SW 1271 (cell line): ENCODE results near the gene CALML3.

Source experiments
- DNase-seq, 2 experiments: peaks; one replicate each; lab custom pipeline; 2025; lab: John Stamatoyannopoulos, UW

CALML3 gene

DNA sequence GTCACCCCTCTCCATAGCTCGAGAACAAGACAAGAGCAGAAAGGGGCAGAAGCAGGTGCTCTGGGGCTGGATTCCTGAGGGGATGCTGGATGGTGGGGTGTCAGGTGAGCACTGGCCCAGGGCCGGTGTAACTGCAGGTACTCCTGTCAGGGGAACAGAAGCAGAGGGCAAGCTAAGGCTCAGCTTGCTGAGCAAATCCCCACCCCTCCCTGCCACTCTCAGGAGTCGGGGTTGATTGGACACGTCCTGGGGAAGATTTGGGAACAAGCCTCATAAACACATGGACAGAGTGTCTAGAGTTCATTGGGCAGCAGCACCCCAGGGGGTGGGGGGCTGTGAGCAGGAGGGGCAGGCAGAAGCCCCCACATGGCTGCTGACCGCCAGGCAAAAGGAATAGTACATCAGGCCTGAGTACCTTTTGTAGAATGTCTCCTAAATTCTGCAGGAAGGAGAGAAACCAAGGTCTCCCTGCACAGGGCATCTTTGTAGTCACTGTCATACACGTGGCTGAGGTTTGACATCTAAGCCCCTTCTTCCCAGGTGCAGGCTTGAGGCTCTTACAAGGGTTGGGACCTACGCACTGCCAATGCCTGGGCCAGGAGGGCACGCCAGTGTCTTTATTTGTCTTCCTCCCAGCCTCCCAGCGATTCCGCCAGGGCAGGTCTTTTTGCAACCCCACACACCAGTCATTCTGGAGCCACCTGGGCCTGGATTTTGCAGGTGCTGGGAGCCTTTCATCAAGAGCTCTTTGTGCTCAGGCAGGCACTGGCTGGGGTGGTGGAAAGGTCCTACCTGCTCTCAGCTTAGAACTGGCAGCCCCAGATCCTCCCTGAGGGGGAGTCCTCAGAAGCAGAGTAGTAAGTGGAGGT is 2.8 kb downstream of the CALML3 start:
- DNase-seq, result no peak

DNA sequence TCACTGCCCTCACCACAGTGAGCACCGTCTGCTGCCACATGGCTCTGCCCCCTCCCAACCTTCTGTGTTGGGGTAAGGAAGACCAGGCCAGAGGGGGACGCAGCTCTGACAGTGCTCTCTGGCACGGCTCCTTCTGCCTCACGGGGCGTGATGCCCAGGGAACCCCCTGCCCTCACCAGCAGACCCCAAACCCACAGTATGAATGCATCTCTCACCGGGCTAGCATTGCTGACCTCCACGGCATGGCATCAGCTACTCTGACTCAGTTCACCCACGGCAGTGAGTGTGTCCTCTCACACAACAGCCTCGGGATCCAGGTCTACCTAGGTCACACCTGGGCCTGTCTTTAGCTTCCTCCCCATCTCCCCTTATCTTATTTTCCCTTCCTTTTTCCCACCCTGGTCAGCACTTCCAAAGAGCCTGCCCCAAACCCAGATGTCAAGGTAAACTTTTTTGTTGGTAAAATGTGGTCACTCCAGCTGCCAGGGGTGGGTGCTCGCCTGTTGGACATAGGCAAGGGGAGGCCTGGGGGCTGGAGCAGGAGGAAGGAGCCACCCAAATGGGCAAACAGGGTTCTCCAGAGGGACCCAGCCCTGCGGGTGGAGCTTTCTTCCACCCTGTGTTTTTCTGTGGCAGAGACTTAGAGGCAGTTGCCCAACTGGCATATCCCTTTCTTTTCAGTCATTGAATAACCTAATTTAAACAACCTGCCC is 4.4 kb downstream of the CALML3 start:
- DNase-seq, result no peak

DNA sequence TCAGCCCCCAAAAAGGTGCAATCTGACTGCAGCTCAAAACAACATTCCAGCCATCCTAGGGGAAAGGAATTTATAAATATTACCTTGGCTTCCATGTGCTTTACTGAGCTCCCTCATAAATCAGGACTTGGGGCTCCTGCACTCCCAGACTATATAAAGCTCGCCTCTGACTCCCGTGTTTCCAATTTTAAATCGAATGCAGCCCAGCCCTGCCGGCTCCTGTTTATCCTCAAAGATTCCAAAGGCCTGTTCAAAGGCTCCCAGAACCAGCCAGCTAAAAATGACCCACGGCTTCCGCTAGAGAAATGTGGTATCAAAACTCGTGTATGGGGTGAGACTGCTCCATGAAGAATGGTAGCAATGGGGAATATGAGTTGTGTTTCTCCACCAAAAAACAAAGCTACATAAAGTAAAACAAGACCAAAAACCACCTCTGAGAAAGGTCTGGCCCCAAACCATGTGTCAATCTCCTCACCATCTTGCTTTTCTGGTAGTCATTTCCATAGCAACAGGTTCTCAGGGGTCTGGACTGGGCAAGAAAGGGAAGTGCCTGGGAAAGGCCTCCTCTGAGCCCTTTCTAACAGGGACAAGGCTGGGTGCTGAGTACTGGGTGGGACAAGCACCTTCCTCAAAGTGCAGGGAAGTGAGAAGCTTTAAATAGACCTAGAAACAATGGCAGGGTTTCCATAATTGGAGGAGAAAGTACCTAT is 5.1 kb downstream of the CALML3 start:
- DNase-seq, result no peak

DNA sequence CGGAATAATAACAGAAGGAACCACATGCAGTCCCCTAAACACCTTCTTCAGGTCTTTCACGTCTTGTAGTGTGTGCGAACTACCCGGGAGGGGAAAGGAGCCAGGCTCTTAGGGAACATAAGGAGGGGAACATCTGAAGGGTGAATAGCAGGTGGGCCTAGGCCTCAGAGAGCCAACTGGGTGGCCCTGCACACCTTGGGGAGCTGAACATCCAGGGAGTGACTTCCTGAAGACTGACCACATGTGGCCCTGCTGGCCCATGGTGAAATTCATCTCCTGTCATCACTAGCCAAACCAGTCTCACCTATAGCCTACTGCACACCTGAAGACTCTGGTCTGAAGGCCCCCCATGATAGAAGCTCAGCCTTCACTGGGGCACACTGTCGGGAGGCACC is 5.6 kb downstream of the CALML3 start:
- no peak for DNase-seq

DNA sequence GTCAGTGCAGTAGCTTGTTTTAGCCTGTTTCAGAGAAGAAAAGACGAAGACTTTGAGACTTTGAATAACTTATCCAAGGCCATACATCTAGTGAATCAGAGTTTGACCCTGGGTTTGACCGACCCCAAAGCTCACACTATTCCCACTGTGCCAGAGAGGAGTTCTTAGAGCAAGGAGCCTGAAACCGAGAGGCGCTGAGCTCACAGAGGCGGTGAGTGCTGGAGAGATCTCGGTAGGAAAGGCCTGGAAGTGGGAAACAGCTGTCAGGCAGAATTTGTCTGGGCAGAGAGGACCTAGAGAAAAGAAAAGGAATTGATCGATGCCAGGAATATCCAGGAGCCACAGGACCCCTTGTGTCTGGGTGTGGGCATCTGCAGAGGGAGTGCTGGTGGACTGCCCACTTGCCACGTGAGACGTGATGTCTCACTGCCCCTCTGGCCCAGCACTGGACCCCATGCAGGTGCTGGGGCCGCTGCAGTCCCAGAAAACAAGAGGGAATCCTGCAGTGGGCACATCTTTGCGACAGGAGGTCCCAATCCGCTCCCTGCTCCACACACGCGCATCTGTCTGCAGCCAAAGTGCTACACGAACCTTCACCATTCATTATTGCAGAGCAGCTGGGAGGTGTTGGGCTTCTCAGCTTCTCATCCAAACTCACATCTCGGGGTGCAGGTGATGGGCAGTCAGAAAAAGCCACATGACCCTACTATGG is 6.2 kb downstream of the CALML3 start:
- DNase-seq, result no peak

DNA sequence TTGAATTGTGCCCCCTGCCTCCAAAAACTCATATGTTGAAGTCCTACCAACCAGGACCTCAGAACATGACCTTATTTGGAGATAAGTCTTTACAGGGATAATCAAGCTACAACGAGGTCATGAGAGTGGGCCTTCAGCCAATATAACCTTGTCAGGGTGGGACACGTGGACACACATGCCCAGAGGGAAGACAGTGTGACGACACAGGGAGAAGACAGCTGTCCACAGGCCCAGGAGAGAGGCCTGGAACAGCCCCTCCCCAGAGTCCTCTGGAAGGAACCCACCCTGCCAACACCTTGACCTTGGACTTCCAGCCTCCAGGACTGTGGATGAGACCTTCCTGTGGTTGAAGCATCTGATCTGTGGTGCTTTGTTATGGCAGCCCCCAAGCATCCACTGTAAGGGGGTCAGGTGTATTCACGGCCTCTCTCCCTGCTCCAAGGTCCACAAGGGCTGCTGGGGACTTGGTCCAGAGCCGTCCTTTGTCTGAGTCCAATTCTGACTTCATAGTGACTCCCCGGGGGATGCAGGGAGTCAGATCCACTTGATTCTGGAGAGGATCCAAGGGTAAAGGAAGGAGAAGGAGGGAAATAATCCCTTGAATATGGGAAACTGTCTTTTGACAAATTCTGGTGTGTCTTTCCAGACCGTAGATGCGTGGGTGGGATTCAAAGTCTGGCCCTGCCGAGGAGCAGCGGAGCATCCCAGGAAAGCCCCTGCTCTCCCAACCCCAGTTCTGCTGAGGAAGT is 7.0 kb downstream of the CALML3 start:
- no peak for DNase-seq

DNA sequence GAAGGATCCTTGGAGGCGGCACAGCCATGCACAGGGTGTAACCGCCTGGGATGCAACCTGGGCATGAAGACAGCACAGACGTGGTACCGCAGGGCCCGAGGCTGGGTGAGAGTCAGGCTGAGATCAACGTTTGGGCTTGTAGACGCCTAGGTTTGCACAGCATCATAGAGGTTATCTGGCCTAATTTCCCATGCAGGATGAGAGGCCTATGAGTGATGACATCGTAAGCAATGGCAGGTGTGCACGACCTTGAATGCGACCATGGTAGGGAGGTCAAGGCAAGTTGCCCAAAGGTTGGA is 7.5 kb downstream of the CALML3 start:
- DNase-seq, result no peak

DNA sequence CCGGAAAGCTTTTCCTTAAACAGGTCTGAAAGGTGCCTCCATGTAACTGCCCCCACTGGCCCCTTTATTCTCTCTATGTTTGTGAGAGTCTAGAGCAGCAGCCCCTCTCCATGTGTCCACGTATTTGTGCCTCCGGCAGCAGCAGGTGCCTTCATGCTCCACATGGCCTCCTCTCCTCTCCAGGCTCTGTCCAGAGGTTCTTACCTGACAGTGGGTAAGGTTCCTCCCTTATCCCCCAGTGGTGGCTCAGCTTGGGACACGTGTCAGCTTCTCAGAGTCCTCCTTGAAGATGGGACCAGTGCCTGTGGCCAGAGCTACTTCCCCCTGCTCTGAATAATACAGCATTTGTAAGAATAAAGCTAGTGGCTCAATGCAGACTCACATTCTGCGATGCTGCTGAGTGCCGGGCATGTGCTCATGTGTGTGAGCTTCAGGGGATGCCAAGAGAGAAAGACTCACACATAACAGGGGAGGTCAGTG is 7.9 kb downstream of the CALML3 start:
- no peak for DNase-seq

DNA sequence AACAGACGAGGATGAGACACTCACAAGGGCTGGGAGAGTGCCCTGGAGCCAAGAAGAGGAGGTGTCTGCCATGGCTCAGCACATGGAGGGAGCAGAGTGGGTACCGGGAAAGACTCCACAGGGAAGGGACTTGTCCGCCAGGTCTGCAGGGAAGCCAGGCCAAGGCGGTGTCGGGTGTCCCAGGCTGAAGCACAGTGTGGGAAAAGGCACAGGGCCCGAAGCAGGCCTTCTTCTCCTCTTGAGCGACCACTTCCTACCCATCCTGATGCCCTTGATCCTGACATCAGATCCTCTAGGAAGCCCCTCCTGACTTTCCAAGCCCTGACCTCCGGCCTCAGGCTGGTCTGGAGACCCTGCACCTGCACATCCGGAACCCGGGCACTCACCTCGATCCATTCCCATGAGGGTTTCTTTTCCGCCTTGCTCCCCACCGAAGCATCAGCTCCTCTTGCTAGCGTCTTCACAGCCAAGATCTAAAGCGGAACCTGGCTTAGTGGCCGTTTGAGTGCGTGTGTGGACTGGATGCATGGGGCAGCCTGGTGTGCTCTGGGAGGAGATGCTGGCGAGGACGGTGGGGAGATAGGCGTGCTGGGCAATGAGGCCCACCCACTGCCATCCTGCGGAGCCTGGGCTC is 8.5 kb downstream of the CALML3 start:
- no peak for DNase-seq

DNA sequence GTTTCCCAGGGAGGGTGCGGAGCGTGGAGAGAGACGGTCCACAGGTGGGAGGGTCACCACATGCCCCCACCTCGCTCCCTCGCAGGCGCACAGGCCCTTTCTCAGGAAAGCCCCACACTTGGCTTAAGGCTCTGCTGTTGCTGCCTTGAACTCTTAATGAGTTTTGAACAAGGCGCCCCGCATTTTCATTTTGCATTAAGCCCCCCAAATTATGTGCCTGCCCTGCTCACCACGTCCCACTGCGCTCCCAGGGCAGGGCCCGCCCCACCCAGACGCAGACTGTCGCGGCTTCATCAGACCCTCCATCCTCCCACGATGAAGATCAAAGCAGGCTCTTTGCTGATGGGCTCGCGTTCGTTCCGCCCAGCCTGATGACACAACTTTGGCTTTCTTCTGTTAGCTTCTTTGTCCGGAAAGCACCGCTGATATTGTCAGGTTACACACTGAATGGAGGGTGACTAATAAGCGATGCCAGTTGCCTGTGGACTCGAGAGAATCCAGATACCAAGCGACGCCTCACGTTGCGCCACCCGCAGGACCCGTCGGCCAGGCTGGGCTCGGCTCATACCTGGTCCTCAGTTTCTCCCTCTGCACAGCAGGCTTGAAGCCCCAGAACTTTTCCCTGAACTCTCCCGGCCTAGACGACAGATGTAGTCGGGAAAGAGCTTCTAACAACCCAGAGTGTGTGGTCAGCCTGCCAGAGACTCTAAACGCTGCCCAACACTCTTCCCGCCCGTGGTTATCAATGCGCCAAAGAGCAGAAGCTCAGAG is 9.5 kb downstream of the CALML3 start:
- no peak for DNase-seq

DNA sequence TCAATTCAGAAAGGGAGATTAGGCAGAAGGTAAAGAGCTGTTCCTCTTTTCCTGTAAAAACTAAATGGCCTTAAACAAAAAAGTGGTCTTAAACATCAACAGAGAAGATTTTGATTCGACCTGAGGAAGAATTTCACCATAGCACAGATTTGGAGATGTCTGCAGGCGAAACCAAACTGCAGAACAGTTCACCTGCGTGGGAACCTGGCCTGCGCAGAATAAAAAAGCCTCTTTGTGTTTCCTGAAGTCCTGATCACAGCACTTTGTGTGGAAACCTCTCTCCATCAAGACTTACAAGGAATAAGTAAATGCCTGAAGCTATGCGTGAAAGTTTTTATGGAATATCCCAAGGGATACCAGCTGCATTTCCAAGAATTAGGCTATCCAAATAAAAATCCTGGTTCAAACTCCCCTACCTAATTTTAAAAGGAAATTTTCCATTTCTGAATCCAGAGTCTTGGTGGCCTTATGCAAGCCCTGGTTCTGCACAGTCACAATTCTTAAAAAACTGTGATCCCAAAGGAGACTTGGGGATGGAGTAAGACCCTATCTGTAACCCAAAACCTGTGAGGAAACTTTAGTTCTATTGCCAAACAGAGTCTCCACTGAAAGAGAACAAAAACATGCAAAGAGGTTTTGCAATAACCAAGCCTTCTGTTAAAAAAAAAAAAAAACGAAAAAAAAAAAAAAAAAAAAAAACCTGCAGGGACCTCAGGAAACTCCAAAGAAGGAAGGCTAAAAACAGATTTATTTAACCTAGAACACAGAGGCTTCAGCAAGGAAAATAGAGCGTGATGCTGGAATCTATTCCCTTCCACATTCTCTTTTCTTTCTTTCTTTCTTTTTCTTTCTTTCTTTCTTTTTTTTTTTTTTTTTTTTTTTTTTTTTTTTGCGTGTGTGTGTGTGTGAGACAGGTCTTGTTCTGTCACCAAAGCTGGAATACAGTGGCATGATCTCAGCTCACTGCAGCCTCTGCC is 10.4 kb downstream of the CALML3 start:
- no peak for DNase-seq

DNA sequence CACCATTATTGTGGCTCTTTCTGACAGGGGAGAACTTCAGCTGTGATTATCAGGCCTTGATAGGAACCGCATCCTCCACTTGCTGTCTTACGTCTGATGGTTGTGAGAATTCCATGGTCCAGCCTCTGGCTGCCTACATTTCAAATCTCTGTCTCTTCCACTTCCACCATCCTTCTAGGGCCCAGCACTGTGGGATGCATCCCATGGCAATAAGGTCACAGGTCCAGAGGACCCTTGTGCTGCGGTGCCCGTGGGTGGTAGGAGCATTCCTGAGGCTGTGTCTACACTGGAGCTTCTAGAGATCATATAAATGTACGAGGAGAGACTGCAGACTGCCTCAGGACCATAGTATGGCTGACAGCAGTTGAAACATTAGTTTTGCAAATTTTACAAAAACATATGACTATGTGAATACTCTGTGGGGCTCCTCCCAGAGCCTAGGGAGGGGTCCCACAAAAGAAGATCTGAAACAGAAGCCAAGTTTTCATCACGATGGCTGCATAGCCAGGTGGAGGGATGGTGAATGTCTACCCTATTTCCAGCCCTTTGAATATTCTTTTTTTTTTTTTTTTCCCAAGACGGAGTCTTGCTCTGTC is 11.8 kb downstream of the CALML3 start:
- no peak for DNase-seq

DNA sequence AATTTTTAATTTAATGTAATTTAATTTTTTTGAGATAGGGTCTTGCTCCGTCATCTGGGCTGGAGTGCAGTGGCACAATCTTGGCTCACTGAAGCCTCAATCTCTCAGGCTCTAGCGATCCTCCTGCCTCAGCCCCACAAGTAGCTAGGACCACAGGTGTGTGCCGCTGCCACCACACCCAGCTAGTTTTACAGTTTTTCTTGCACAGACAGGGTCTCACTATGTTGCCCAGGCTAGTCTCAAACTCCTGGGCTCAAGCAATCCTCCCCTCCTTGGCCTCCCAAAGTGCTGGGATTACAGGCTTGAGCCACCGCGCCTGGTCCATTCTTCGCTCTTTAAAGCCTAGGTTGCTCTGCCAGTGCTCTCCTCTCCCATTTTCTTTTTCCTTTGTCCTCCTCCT is 12.9 kb downstream of the CALML3 start:
- no peak for DNase-seq

DNA sequence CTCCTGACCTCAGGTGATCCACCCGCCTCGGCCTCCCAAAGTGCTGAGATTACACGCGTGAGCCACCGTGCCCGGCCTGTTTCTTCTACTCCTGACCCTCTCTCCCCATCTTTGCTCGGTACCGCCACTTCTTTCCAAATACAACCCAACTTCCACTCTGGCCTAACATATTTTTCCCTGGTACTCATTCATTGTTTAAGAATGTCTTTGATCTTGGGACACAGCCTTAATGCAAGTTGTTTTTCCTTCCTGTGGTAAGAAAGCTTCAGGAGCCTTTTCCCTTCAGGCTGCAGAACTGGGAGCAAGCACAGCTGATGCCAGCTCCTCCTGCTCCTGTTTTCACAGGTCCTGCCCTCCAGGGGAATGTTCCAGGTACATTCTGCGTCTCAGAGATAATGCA is 13.7 kb downstream of the CALML3 start:
- no peak for DNase-seq

DNA sequence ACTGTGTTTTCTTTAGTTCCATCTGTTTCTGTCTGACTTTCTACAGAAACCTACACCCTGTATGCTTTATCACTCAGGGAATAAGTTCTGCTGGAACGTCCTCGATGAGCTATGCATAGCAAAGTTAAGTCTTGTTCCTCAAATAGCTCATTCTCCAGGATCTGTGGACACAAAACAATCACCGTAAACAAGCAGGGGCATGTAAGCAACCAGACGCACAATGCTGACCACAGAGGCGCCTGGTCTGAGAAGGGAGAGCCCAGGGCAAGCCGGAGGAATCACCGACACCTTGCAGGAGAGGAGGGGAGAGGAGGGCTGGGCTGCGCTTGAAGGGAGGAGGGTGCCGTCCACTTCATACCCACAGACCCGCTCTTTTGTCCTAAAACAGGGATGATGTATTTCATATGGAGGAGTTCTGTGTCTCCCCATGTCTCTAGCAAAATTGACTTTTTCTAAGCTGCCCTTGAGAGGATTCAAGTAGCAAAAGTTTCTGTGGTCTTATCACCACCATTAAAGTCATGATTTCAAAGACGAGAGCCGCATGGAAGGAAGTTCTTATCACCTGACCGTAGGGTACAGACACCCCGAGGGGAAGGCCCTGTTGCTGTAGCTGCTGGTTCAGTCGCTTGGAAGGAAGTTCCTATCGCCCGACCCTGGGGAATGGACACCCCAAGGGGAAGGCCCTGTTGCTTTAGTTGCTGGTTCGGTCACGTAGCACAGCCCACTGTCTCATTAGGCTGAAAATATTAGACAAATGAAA is 14.3 kb downstream of the CALML3 start:
- DNase-seq, result no peak

DNA sequence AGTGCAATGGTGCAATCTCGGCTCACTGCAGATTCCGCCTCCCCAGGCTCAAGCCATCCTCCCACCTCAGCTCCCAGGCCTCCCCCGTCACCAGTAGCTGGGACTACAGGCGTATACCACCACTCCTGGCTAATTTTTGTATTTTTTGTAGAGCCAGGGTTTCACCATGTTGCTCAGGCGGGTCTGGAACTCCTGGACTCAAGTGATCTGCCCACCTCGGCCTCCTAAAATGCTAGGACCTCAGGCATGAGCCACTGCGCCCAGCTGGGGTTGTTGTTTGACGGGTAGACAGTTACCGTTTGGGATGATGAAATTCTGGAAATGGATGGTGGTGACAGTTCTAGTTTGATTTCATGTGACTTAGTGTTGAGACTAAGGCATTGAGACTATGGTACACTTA is 15.3 kb downstream of the CALML3 start:
- DNase-seq, result no peak

DNA sequence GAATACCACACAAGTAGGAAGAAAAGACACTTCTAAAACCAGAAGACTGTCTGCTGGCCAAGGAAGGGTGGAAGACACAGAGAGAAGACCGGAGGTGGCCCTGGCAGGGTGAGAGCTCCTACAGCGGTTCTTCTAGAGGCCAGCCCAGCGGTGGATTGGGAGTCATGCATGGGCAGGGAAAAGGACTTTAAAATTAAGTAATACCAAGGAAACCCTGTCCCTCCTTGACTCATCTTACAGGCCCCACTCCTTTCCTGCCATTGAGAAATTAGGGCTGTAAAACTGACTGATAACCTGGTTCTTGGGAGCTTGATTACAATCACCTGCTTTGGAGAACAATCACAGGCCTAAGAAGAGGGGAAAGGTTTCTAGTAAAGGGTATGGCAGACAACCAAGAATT is 16.1 kb downstream of the CALML3 start:
- DNase-seq, result no peak

DNA sequence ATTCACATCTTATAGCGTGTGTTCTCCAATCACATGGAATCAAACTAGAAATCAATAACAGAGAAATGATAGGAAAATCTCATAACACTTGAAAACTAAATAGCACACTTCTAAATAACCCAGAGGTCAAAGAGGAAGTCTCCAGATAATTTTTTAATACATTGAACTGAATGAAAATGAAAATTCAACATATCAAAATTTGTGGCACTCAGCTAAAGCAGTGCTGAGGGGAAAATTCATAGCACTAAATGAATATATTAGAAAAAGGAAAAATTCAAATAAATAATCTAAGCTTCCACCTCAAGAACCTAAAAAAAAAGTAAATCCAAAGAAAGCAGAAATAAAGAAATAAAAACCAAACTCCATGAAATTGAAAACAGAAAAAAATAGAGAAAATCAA is 17.3 kb downstream of the CALML3 start:
- DNase-seq, result no peak
